Coronary artery (tissue), 2 donors: ENCODE data around the gene DCAF10.
"Not testable (repeated sequence)": the region's sequence is repeated elsewhere in the genome, so short reads cannot be mapped to it uniquely, and the experiment has no call there.

ENCODE experiments used
- DNase-seq: peaks from one replicate; pipeline ENCODE4 v3.0.0-alpha.2; 2017; ENCODE audit warnings: low spot score
- H3K27ac ChIP-seq, 2 donors: fragments of 200-600 bp; sonication (generic); one replicate each; pipeline ENCODE4 v1.5.1; 2016 to 2019
- H3K4me3 ChIP-seq: fragments of 200-600 bp; sonication (generic); 2 replicates; pipeline ENCODE4 v1.5.1; 2016; ENCODE audit warnings: mild to moderate bottlenecking, moderate library complexity
- CTCF ChIP-seq: fragments of 200-600 bp; sonication (generic); IDR thresholded peaks from one replicate; pipeline ENCODE4 v1.5.1; 2019; ENCODE audit warnings: antibody characterized with exemption

Gene DCAF10

GRCh38 chr9:37870081-37870798, 69.6 kb downstream of the DCAF10 start:
- no peak for DNase-seq
- no peak for TF ChIP-seq CTCF
- no peak overlapping the region for H3K27ac ChIP-seq
- no peak overlapping the region for H3K4me3 ChIP-seq

DNA sequence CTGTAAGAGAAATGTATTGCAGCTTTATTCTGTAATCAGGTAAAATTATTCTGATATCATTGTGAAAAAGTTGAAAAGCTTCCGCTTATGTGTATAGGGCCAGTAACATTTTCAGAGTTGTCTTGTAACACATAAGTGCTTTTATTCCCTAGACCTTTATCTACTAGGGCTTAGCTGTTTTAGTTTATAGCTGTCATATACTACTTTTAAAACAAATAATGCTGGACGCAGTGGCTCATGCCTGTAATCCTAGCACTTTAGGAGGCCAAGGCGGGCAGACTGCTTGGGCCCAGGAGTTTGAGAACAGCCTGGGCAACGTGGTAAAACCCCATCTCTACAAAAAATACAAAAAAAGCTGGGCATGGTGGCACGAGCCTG, 70.2 kb downstream of the DCAF10 start:
- TF ChIP-seq CTCF = no peak
- Histone ChIP-seq H3K27ac (no peak overlapping the region), H3K4me3 (no peak overlapping the region)
- DNase-seq = no peak

GRCh38 chr9:37873955-37874354, 73.4 kb downstream of the DCAF10 start:
- no peak overlapping the region for H3K4me3 ChIP-seq
- no peak overlapping the region for H3K27ac ChIP-seq
- DNase-seq = no peak
- no peak for TF ChIP-seq CTCF

- no peak for TF ChIP-seq CTCF
- Histone ChIP-seq H3K27ac (no peak overlapping the region), H3K4me3 (no peak overlapping the region)
- no peak for DNase-seq
Measured at GRCh38 chr9:37876376-37876775, 75.8 kb downstream of the DCAF10 start.

DNA sequence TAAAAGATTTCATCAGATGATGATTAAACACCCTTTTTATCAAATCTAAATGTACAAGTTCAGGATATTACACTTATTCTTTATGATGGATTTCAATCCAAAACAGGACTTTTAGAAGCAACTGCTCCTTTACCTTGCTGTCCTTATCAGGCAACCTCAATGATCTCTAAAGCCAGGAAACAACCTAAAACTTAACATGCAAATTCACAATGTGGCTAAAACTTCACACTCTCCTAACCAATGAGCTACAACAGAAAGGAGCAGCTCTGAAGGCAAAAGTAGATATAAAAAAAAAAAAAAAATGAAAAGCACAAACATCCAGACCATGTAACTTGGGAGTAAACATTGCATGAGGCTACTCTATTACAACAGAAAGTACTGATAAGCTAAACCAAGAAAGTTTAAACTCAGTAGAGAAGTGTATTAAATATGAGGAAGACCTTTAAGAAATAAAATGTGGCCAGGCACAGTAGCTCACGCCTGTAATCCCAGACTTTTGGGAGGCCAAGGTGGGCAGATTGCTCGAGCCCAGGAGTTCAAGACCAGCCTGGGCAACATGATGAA, 80.4 kb downstream of the DCAF10 start:
- DNase-seq = no peak
- TF ChIP-seq CTCF = no peak
- H3K27ac ChIP-seq = no peak overlapping the region
- no peak overlapping the region for H3K4me3 ChIP-seq

GRCh38 chr9:37887977-37888583, 87.5 kb downstream of the DCAF10 start:
- H3K27ac ChIP-seq, H3K4me3 ChIP-seq, DNase-seq: not testable (repeated sequence)

DNA sequence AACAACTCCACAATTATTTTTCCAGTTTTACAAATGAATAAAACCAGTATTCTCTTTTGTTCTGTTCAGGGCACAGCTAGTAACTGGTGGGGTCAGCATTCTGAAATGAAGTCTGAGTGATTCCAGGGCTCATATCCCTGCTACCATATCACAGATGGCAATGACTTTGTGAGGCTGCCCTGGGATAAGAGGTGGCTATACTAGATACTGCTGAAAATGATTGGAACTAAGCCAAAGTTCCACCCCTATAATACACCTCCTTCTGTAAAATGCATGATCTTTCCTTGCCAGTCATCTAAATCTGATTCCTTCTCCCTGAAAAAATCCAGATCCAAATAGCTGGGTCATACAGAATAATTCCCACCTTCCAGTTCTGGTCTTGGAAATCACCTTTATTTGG, 88.9 kb downstream of the DCAF10 start:
- TF ChIP-seq CTCF = no peak
- no peak for DNase-seq
- Histone ChIP-seq H3K4me3 (no peak overlapping the region), H3K27ac (no peak overlapping the region)

GRCh38 chr9:37891042-37891441, 90.4 kb downstream of the DCAF10 start:
- not testable (repeated sequence) for H3K4me3 ChIP-seq, DNase-seq, H3K27ac ChIP-seq
